HK-2 (cell line): ENCODE measurements around the gene PI4KB.
"Not testable (repeated sequence)": the region's sequence is repeated elsewhere in the genome, so short reads cannot be mapped to it uniquely, and the experiment has no call there.

Experiments used
- DNase-seq: peaks from one replicate; pipeline ENCODE4 v3.0.0-alpha.2; 2018; ENCODE audit not compliant: unreplicated experiment

Gene PI4KB

DNA sequence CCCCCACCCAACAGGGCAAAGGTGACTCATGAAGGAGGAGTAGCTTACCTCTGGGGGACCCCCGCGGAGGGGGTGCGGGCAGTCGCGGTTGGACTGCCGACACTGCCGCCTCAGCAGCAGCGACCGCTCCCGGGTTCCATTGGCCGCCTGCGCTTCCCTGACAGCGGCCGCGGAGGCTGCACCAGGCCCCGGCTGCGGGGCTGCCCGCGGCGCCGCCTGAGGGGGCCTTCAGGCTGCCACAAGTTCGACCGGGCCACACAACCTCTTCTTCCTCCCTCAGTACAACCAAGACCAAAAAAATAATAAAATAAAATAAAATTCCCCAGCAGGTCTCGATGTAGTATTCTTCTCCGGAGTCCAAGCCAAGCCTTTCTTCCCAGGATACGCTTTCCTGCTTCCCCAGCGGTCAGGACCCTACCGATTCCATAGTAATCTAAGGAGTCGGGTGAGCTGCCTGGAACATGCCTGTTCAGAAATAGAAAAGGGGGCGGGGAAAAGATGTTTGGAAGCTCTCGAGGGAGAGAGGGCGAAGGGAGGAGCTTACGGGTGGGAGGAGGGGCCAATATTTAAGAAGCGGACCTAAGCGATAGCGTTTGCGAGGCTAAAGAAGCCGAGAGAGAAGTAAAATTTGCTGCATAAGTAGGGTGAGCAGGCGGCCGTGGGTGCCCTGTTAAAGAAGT is at the start of gene PI4KB:
PI4KB (minus strand) TSS at position 194 of the 680 bp plus-strand sequence. CDS start 10,935 bp downstream, outside the sequence.
- DNase-seq = peak; percentile 87

DNA sequence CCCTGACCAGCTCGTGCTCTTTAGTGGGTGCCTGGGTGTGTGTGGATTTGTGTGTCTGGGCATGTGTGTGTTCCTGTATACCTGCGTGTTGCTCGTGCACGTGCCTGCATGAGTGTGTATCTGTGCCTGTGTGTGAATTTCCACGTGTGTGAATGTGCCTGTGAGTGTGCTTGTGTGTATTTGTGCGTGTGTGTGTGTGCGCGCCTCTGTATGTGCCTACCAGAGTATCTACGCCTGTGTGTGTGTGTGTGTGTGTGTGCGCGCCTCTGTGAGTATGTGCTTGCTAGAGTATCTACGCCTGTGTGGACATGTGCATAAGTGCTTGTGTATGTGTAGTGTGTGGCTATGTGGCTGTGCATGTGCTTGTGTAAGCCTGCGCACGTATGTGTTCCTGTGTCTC is 46.0 kb upstream of the PI4KB start:
- no peak for DNase-seq

DNA sequence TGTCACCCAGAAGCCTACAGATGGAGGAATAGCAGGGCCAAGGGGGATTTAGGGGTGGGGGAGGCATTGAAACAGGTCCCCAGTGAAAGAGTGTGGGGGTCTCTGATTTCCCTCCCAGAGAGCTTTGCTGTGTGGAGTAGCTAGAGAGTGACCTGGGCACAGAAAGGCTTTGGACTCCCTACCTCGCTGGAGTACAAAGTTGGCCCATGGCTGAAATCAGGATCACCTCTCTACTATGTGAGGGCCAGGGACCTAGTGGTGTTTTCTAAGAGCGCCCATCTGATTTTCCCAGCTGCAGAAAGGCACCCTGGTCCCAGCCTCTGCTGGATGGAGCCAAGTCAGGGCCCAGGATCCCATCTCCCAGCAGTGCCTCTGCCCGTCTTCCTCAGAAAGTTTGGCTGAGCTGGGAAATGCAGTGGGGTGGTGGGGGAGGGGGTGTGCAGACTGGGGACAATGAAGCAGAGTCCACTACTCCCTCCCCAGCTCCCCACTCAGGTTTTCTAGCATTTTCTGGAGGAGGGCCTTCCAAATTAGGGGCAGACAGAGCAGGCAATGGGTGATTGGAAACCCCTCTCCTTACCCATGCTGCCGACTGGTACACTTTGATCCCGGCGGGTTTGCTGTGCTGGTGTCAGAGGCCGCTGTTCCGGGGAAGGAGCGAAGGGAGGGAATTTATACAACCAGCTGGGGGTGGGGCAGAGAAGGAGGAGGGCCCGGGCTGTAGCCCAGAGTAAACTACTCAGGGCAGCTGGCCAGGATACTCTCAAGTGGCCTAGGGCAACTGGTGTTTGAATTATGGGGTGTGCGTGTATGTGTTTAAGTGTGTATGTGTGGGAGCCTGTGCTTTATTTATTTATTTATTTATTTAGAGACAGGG is 45.1 kb upstream of the PI4KB start, which contains the start of gene SELENBP1:
SELENBP1 (minus strand) TSS at position 648 of the 877 bp plus-strand sequence; CDS start at position 584, 64 bp downstream.
- peak; percentile 65 for DNase-seq

DNA sequence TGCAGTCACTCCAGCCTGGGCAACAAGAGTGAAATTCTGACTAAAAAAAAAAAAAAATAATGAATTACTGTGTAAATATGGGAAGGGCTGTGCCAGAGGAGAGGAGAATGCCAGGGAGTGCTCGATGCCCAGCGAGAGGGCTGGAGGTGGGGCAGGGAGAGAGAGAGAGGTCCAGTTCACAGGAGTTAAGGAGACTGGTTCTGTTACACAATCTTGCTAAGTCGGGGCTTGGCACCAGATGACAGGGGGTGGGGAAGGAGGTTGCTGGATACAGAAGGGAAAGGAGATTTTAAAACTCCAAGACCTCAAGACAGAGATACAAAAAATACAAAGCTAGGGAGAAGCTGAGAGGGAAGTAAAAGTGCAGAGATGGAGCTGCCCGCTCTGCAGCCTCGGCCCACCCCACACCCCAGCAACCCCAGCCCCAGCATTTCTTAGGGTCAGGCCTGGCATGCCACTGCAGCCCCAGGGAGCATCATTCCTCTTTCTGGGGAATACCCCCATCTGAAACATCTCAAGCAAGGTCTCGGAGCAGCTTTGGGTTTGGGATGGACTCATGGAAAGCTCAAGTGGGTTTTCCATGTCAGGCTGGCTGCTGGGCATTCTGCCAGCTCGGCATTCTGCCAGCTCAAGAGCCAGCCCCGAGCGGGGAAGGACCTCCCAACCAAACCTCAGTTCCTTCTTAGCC is 44.3 kb upstream of the PI4KB start:
- peak; percentile 47 for DNase-seq

DNA sequence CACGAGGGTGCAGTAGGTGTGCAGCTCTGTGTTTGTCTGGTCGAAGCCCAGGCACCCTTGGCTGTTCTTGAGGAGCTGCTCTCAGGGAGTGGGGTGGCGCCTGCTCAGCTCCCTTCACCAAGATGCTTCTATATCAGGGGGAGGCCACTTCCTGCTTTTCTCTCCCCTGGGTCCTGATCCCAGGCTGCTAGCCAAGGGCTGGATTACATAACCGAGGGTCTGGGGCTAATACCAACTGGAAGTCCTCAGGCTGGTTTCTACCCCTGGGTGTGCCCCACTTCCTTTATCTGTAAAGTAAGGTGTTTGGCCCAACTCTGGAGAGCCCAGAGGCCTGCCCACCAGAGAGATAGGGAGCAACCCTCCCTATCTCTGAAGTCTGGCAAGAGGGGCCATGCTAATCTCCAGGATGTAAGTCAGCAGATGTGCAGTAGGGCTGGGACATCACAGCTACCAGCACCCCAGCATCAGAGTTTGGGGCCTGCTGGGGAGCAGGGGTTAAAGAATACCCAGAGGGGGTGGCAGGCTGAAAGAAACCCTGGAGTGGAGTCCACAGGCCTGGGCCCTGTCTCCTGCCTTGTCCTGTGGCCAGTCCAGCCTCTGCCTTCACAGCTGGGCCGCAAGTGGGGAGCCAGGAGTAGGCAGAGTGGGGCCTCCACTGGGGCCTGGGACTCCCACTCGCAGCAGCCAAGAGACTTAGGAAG is 43.1 kb upstream of the PI4KB start:
- DNase-seq = no peak

DNA sequence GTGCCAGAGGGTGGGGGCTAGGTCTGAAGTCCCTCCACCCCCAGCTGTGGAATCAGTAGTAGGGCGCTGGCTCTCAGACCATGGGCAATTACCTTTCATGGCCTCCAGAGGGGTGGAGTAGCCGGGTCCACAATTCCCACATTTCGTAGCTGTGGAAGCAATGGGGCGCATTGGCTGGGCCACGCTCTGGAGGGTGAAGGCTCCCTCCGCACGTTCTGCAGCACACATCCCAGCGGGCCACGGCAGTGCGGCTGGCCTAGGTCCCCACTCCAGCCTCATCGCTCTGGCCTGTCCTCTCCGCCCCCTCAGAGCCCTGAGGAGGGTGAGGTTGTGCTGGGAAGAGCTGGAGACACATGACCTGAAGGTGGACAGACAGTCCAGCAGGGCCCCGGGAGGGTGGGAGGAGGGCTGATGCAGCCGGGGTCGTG is 42.4 kb upstream of the PI4KB start:
- DNase-seq = no peak

DNA sequence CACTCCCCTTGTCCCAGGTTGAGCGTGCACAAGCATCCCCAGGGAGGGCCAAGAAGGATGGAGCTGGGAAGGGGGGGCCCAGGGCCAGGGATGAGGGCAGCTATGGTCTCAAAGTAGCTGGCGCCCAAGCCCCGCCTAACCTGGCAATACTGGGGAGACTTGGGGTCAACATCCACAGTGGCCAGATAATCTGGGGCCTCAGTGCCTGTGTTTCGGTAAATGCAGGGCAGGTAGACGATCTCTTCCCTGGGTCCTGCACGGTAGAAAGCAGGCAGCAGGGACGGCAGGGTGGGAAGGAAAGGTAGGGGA is 42.0 kb upstream of the PI4KB start:
- no peak for DNase-seq

DNA sequence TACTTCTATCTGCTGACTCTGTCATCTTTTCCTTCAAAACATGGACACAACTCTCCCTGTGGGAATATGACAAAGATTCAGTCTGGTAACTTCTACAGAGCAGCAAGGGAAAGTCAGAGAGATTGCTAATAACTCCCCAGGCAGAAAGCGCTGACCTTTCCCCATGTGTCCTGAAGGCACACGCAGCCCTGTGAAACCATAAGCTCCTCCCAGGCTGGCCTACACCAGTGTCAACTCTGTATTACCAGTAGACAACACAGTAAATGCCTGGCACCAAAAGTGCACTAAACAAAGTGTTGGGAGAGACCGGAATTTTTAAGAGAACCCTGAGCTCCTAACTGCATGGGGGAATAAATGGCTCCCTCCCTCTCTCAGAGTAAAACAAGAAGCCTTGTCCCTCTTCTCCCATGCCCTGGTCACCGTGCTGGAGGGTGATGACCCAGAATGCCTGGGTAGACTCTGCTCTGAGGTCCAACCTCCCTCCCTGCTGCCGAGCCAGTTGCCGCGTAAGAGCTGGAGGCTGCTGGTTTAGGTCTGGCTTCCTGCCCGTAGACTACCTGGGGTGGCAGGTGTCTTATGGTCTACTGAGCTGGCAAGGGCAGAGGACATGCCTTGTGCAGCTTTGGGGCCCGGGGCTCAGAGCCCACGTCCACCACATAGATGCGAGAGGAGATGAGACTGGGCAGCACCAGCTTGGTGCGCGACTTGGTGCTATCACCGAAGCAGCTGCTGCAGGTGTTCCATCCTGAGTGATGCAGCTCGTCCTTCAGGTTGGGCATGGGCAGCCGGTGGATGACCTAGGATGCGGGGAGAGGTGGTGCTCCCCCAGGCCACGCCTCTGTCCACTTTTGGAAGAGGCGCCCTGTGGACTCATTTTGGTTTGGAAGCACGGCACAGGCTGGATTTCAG is 41.4 kb upstream of the PI4KB start:
- no peak for DNase-seq

DNA sequence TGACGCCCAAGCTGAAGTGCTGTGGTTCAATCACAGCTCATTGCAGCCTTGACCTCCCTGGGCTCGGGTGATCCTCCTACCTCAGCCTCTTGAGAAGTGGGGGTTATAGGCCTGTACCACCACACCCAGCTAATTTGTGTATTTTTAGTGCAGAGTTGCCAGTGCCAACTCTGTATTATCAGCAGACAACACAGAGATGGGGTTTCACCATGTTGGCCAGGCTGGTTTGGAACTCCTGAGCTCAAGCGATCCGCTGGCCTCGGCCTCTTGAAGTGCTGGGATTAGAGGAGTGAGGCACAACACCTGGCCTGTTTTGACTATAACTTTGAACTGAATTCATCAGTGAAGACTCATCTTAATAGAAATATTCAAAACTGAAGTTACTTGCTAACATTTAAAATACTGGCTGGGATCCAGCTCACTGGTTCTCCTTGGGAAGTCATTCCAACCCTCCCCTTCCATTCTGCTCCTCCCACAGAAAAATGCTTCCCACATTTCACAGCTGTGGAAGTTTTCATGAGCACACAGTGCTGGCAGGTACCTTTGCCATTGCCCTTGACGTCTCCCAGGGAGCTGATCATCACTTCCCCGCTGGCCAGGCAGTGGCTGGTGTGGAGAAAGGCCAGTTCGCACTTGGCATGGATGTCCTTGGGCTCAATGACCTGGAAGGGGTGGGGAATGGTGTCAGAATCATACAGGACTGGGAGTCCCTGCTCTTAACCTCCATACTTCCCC is 40.6 kb upstream of the PI4KB start:
- no peak for DNase-seq

DNA sequence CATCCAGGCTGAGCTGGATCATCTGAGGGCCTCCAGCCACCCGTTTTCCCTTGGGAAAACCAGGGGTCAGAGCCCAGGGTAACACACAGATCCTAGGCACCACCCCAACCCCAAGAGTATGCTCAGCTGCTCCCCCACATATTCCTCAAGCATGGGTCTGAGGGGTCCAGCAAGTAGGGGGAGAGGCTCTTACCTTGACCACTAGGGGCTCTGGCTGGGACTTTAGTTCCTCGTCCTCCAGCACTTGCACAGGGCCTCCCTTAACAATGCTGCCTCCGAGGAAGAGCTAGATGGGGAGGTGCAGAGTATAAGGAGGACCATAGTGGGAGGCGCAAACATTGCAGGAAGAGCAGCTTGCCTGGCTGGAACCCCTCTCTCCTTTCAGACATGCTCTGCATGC is 37.8 kb upstream of the PI4KB start:
- DNase-seq = no peak

DNA sequence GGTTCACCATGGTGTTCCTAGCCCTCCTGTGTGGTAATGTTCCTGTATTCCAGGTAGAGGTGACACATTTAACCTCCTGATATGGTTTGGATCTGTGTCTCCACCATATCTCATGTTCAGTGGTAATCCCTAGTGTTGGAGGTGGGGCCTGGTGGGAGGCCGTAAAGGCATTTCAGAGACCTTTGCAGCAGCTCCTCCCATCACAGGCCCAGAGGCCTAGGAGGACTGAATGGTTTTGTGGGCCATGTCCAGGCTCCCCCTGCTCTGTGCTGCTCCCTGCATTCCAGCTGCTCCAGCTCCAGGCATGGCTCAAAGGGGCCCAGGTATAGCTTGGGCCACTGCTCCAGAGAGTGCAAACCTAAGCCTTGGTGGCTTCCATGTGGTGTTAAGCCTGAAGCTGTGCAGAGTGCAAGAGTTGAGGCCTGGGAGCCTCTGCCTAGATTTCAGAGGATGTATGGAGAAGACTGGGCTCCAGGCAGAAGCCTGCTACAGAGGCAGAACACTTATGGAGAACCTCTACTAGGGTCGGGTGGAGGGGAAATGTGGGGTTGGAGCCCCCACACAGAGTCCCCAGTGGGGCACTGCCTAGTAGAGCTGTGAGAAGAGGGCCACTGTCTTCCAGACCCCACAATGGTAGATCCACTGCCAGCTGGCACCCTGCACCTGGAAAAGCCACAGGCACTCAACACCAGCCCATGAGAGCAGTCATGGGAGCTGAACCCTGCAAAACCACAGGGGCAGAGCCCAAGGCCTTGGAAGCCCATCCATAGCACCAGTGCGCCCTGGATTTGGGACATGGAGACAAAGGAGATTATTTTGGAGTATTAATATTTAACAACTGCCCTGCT is 35.3 kb upstream of the PI4KB start:
- DNase-seq = no peak

DNA sequence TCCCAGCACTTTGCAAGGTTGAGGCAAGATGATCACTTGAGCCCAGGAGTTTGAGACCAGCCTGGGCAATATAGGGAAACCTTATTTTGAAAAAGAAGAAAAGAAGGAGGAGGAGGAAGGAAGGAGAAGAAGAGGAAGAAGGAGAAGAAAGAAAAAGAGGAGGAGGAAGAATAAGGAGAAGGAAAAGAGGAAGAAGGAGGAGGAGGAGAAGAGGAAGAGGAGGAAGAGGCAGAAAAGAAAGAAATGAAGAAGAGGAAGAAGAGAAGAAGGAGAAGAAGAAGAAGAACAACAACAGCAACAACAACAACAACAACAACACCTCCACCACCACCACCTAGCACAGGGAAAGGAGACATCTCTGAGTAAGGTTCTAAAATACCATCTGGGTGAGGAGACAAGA is 34.7 kb upstream of the PI4KB start:
- DNase-seq = no peak

DNA sequence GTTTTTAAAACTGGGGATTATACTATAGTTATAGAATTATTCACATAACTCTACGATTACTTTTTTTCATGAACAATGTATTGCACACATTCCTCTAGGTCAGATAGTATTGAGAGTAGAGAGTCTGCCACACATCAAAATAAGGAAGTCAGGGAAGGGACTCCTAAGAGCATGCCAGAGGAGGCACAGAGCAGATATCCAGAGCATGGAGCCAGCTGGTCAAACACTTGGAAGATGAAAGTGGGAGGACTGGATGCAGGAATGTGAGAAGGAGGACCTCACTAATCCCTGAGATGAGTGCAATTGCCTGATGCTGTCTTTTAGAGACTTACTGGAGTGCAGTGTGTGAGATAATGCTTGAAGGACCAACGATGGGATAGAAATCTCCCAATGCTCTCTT is 29.5 kb upstream of the PI4KB start:
- no peak for DNase-seq

DNA sequence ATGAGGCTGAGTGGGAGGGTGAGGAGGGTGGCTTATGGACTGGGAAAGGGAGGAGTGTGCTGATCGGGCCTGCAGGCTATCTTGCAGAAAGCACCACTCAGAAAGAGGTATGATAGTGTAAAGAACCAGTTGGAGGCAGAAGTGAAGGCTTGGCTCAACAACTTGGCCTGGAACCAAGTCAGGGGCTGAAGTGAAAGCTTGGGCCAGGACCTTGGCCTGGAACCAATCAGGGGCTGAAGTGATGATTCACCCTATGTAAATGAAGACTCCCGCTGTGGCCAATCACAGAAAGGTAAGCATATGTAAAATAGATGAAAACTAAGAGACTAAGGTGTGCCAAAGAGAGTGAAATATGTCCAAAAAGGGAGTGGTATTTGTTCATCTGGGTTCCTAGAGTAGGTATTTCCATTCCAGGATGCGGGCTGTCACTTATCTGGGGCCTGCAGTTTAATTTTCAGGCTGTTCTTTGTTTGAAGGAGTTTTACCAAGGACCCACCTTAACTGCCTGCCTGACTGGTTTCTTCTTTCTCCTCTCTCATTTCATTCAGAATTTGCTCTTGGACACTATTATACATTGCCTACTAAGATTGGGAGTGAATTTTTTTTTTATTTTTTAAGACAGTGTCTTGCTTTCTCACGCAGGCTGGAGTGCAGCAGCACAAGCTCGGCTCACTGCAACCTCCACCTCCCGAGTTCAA is 25.0 kb upstream of the PI4KB start:
- DNase-seq = no peak

DNA sequence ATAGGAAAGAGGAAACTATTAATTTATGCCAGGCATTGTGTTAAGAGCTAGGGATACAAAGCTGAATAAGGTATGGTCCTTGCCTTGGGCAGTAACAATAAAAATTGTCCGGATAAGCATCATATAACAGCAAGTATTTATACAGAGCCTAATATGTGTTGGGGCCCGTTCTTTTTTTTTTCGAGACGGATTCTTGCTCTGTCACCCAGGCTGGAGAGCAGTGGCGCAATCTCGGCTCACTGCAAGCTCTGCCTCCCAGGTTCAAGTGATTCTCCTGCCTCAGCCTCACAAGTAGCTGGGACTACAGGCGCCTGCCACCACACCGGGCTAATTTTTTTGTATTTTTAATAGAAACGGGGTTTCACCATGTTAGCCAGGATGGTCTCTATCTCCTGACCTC is 23.1 kb upstream of the PI4KB start:
- not testable (repeated sequence) for DNase-seq

DNA sequence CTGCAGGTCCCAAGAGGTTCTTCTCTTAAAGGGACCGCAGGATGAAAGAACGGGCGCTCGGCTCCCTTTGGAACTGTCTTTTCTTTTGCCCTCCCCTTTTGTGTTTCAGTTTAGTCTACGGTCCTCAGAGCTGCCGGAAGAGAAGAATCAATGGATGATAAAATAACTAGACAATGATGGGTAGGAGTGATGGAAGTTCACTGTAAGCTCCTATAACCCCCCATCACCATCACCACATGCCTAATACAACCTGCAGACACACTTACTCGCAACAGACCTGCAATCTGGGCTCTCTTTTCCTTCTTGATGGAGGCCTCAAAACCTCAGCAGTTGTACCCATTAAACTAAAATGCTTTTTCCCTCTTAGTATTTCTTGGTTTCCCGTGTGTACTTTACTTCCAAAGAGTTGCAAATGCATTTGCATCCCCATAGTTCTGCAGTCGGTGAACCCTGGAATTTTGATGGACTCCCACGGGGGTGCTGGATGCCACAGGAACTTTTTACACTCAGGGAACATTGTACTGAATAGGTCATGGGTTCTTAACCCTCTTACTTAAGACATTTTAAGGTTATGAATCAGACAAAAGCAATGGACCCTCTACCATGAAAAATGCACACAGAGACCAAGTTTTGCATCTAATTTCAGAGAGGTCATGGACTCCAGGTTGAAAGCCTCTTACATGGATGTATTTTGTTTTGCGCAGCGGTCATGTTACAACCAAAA is 20.5 kb upstream of the PI4KB start:
- peak; percentile 12 for DNase-seq

DNA sequence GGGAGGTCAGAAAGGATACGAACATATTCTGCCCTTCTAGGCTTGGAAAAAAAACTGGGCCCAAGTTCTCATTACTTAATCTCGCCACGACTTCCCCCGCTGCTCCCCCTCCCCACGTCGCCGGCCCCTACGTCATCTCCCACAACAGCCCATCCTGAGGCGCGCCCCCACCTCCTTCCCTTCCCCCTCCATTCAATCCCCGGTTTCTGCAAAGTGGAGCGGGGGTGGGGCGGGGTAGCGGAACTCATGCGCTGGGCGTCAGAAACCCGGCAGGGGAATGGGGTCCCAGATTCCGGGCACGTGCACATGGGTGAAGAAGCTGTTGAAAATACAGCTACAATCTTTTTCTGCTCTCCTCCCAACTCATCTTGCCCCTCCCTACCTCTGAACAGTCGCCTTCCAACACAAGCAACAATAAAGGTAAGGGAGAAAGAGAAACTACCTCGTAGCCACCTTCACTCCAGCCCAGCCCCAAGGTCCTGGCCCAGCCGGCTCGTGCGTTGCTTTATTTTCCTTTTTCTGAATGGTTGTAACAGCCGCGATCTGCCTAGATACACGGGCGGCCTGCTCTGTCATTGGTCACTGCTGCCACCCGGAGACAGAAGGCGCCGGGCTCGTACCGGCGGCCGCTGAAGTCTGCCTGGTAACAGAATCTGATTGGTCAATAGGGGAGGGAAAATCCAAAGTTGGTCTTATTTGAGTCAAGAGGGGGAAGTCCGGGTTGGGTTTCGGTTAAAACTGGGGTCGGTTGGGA is 19.7 kb upstream of the PI4KB start, which contains the start of gene RFX5:
RFX5 (minus strand) TSS at position 484 of the 754 bp plus-strand sequence. CDS start 932 bp downstream, outside the sequence.
- peak; percentile 94 for DNase-seq
